Activated T-helper 1 cell treated with Interleukin-2 at 50 U/mL for 16 hours (primary cell): ENCODE data around the gene AAMP.

Experiments used
- DNase-seq: peaks from one replicate; pipeline ENCODE4 v3.0.0-alpha.2; 2020; ENCODE audit warnings: low read depth

The AAMP gene

DNA sequence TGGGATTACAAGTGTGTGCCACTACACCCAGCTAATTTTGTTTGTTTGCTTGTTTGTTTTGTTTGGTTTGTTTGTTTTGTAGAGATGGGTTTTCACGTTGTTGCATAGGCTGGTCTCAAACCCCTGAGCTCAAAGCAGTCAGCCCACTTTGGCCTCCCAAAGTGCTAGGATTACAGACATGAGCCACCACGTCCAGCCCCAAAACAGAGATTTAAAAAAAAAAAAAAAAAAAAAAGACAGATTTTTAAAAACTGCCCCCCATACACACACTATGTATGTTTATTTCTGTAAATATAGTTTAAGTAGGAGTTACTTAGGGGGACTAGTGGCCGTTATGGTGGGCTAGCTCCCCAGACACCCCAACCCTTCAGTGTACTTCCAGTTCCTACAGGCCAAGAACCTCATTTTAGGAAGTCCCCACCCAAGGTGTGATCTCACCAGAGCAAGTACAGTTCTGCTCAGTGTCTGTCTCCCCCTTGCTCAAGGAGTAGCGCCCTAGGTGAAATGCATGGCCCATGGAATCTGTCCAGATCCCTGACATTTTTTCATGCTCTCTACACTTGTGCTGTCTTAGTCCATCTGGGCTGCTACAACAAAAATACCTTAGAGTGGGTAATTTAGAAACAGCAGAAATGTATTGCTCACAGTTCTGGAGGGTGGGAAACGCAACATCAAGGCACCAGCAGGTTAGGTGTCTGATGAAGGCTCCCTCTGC lies 23.9 kb upstream of the AAMP start:
- no peak for DNase-seq

DNA sequence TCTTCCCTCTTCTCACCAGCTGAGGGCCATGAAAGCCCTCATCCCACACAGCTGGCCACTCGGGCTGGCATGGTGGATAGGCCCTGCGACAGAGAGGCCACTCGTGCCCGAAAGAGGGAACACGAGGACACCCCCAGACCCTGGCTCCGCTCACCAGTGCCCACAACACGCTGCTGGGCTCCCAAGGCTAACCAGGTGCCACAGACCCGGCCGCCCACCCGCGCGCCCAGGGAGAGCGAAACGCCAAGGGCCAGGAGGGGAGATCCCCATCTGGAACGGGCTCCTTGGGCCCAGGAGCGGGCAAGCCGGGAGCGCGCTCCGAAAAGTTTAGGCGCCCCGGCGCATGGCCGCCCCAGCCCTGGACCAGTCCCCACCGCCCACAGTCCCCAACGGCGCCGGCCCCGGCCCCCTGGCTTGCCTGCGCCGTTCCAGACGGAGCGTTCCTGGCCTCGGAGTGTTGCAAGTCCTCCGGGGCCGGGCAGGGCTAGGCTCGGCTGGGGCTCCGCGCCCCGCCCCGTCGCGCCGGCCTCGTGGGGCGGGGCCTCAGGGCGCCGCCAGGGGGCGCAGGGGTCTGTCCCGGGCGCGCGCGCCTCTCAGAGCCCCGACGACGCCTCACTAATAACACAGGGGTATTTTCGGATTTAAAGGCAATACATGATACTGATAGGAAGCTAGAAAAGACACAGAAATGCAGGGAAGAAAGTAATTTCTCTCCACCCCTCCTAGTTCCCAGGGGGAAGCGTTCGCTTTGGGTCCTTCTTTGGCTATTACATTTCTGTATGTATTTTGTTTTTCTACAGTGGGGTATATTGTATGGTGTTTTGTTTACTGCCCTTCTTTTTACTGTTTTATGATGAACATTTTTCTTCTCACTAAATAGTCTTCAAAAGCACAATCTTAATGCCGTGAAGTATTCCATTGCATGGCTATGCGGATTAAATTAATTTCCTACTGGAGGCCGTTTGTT lies 22.4 kb upstream of the AAMP start, which contains the start of gene TMBIM1:
Gene TMBIM1 (minus strand): TSS at position 456 of the 967 bp plus-strand sequence. CDS start 10,362 bp downstream, outside the sequence.
- peak; percentile 78 for DNase-seq

DNA sequence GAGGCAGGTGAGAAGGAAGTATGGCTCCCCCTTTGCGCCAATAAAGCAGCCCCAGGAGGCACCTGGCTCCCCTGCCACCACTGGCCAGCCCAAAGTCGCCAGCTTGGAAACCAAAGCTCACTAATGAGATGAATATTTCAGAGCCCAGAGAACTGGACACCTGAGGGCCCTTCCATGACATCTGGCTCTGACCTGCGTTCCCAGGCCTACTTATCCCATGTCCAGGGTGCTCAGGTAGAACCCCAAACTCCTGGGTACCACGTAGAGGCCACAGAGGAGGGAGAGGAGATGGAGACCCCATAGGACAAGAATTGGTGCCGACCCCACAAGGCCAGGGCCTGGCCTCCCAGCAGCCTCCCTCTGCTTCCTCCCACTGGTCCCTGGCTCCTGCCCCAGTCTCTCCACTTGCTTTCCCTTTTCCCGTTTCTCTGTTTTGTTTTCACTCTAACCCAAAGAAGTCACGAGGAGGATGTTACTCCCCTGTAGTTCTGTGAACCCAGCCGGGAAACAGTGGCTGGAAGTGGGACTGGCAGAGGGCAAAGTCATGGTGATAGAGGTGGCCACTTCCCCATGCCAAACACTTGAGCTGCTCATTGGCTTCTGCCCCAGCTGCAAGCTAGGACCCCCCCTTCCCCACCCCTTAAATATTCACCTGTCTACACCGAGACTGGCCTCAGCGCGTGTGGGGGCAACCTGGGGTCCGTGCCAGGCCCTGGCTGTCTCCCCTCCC lies 21.5 kb upstream of the AAMP start:
- no peak for DNase-seq

DNA sequence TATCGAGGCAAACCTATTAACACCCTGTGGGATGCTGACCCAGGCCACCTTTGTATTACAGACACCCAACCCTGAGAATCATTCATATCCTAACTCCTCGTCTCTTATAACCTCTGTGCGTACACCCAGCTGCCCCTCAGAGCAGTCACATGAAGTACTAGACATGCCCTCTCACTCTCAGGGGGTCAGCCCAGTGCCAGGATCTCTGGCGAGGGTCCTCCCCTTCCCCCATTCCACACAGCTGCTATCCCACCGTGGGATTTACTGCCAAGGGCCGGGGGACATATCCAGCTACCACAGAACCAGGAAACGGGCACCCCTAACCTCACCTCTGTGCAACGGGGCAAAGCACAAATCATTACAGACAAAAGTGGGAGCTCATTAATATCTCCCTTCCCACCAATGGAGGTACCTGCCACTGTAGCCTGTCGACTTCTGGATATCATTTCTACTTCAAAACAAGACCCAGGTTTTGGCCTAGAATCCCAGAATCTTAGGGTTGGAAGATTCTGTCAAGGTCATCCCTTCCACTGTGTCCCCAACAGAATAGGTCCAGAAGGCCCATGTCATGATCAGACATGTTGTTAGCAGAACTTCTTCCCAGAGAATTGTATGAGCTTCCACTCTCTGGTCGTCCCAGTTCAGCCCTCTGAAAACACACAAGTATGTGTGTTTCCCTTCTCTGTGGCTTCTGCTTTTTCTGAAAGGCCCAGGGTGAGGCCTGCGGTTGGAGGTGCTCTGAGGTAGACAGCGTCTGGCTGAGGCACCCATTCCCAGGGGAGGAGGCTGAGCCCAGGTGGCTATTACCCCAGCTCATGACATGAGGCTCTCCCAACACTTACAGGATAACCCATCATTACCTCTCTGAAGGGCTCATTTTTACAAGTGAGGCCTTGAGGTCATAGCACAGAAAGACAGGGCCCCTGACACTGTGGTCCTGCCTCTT lies 20.7 kb upstream of the AAMP start:
- DNase-seq, result peak; percentile 32

DNA sequence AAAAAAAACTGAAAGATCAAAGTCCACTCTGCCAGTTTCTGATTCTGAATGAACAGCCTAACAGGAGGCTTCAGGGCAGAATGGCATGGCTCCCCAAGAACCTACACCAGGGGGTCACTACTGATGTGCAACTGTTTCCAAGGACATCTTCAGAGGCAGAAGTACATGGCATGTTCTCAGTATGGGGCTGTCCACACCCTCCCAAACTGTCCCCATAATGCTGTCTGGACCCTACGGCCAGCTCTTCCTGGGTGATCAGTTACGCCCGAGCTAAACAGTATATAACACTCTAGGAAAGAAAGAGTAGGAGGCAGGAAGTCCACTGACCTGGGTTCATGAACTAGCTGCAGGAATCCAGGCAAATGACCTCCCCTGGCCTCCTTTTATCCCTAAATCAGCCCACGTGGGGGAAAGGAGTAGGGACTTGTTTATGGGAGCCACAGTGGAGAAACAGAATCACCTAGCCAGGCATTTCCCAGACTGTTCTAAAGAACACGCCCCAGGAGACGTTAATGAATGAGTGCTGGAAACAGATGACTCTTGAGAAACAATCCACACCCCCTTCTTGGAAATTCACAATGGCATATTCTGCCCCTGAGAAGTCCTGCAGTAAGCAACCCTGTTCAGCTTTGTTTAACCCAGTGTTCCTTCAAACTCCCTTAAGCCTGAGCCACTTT lies 19.8 kb upstream of the AAMP start:
- DNase-seq, result no peak

DNA sequence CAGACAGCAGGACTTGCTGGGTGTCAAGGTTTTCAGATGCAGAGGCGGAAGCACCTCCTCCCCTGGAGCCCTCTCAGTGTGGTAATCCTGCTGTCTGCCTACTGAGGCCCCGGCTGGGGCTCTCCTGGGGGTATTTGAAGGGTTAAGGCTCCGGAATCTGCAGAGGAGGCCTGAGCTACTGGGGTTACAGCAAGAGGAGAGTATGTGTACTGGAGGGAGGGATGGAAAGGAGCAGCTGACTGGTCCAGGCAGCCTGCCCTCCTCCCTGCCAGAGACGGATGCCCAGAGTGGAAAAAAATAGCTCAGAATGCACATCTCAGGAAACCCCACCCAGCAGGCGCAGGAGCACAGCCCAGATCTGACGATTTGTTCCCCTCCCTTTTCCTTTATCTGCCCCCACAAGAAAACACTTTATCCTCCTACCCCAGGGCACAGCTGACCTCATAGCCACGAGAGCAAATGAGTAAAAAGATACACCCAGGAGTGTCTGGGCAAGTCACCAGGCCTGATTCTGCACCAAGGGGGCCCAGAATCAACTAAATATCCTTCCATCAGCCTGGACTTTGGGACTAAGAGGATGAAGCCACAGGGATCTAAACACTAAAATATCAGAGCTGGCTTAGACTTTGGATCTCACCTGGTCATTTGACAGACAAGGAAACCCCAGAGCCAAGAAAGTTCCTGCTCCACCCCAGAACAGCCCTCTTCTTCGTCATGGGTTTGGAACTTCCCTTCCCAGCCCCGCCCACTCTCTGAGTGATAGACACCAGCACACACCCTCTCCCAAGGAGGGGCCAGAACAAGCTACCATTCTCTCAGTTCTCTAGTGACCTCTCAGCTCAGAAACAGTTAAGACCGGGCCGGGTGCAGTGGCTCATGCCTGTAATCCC lies 16.9 kb upstream of the AAMP start:
- DNase-seq, result peak; percentile 65

DNA sequence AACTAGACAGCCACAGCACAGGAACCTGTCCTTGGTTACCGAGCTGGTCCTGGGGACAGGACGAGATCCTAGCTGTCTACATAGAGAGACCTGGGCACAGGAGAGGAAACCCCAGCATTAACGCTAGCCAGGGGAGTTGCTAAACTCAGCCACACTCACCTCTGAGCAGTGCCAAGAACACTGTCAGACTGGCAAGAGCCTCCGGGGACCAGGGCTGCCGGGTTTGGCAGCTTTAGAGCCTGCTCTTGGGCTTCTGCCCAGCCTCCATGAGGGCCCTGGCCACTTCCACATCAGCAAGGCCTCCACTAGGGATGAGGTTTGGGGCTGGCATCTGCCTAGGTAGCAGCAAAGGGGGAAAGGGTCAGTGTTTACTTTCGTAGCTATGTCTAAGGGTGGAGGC lies 15.7 kb upstream of the AAMP start:
- DNase-seq, result no peak

DNA sequence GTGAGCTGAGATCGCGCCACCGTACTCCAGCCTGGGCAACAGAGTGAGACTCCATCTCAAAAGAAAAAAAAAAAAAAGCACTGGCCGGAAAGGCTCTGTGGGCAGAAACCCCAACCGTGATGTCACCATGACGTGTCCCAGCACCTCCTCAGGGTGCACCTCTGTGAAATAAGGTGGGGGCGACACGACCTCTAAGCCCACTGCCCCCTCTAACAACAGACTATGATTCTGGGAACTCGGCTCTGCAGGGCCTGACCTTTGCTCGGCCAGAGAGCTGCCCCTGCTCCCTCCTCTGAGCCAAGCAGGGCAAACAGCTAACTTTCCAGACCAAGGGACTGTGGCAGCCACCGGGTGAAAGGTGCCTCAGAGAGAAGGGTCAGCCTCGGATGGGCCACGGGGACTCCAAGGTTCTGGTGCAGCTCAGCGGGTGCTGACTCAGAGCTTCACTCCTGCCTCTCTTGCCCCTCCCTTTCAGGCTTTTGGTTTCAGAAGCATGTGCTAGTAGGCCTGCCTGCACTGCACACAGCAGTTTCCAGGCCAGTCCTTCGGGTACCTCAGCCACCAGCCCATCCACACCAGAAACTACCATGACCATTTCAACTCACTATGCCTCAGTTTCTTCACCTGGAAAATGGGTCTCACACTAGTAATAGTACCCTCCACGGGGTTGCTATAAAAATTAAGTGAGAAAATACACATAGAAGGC lies 14.3 kb upstream of the AAMP start:
- peak; percentile 40 for DNase-seq

DNA sequence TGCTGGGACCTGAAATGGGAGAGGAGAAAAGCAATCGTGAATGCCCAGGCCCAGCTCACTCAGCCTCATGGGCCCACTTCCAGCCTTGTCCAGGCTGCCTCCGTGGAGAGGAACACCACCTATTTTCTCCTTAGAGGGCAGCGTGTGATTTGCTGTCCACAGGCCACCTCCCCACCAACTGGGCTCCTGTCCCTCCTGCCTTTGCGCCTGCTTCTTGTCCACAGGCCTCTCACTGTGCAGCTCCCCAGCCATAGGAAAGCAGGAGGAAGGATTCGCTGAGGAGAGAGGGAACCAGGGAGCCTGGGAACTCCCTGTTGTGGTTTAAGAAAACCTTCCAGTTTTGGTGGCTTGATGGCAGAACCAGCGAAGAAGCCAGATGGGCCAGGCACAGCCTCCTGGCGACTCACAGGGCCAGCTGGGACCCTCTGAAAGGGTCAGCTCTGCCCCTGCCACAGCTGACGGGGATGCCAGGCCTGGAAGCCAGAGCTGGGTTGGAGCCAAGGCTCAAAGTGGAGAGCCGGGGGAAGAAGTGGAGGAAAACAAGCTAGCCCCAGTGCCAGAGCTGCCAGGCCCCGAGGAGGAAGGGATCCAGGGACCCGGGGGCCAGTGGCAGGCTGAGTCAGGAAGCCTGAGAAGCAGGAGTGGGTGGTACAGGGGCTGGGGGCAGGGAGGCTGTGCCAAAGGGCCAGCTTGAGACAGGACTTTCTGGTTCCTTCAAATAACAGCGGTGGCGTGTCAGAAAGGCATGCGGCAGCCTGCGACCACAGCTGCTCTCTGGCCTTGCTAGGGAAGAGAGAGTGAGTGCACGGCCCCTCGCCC lies 12.4 kb upstream of the AAMP start:
- no peak for DNase-seq

DNA sequence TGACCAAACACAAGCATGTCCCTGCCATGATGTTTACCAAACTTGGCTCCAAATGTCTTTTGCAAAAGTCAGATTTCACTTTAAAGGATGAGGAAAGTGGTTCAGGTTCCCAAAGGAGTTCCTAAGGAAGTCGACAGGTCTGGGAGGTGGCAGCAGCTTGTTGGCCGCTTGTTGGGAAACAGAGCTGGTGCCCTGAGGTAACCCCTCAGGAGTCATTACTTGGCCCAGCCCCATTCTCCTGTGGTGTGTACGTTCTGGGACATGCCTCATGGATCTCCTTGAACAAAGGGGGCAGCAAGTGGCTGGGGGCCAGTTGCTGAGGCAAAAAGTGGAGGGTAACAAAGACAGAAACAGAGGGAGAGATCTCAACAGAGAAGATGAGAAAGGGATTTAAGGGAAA lies 11.5 kb upstream of the AAMP start:
- no peak for DNase-seq

DNA sequence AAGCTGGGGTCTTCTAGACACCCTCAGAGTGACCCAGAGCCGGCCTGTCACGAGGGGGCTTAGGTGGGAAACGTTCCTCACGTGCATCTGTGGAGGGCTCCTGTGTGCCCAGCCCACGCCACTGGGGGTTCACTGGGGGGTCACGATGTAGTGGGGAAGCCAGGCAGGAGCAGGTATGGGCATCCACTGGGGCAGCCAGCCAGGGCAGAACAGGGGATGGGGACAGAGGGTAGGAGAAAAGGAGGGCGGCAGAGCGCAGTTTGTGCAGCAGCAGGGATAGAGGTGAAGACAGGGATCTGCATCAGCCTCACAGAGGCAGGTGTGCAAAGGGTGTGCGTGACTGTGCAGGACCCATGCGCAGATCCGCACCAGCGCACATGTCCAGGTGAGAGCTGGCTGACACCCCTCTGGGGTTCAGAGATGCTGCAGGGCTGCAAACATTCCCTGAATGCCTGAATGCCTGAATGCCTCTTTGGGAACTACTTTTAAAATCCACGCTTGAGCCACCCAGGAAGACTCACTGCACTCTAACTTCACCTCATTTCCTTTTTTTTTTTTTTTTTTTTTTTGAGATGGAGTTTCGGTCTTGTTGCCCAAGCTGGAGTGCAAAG lies 10.4 kb upstream of the AAMP start:
- no peak for DNase-seq

DNA sequence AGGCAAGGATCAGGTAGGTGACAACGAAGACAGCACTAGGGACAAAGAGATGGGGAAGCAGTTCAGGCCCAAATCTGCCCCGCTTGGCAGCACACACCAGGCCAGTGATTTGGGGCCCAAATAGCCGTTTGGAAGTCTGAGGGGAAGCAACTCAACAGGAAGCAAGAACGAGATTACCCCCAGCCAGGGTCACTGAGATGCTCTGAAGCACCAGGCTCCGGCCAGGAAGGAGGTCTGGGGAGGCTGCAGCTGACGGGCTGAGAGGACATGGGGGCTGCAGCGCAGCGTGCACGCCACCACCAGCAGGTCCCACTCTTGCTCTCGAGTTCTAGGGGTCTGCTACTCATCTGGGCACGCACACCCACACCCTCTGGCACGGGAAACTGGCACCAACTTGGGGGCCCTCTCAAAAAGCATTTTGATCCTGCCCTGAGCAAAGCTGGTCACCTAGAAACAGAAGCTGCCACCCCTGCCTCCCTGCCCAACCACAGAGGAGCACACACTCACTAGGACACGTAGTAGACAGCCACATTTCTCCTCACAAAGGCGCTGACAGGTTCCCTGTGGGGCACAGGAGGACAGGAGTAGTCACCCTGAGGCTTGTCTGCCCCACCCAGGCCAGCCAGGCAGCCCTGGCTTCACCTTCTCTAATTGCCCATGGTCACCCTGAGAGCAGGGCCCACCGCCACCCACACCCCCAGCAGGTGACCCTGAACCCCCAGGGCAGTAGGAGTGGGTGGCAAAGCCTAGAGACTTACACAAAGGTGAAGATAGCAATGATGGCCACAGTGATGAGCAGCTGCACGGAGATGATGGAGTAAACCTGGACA lies 8.8 kb upstream of the AAMP start:
- no peak for DNase-seq

DNA sequence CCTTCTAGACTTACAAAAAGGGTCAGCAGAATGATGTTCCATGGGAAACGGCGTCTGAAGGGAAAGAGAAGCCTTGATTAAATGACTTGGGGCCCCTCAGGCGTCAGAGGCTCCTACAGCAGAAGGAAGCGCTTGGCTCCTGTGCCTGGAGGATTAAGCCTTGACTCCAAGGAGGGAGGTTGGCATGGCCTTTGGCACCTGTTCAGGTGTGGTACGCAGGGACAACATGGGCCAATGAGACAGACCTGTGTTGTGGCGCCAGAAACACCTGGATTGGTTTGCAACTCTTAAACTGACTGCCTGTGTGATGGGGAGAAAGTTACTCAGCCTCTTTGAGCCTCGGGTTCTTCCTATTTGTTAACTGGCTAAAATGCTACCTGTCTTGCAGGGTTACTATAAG lies 8.0 kb upstream of the AAMP start:
- DNase-seq, result no peak

DNA sequence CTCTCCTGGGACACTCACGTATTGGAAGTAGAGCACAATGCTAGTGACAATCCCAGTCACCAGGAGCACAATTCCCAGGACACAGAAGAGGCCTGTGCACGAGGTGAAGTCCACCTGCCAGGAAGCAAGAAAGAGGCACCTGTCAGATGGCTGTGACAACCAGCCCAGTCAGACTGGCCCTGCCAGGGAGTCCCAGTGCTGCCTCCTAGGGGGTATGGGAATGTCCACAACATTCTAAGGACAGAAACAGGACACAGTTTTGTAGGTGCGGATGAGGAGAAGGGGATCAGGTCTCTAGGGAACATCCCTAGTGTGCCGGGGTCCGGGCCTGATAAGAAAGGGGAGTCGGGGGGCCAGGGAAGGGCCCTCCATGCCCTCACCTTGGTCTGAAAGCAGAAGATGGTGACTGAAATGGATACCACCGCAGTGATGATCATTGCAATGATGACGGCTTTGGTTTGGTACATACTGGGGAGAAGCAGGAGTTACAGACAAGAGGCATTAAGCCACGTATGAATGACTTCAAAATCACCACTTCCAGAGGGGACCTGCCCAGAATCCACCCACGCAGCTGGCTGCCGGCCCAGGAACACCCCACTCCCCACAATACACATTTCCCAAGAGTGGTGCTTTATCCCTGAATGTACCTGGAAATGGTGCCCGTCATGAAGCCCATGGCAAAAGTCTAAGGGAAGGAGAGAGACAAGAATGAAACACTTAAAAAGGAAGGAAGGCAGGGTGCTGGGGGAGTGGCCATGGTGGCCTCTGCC lies 7.2 kb upstream of the AAMP start:
- no peak for DNase-seq

DNA sequence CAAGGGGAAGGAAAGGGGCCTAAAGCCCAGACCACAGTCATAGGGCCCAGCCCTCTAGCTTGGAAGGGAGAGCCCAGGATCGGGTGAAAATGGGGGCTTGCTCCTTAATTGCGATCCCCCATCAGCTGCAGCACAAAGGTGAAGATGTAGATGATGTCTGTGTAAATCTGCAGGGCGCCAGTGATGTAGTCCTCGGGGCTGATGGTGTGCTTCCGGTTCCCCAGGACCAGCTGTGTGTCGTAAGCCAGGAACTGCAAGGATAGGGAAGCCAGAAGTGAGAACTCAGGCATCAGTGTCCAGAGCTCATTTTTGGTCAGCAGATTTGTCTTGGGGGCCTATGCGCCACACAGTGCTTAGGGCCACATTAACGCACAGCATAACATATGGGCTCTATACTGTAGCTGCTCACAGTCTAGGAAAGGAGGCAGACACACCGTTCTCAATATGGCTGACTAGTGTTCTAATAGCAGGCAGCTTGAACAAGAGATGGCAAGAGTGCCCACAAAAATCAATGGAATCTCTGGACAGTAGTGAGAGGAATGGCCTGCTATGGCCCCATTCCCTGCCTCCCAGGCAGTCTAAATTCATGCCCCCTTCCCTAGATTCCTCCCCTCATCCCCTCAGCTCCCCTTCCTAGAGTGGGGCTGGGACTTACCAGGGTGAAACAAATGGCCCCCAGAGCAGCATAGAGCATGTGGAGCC lies 5.6 kb upstream of the AAMP start:
- no peak for DNase-seq
